HG03354 (cell line): ENCODE measurements around the gene DOCK4.

ENCODE experiments used
- ATAC-seq: cut with Tn5 transposase; IDR thresholded peaks from one replicate; pipeline ENCODE4 v1.9.1; 2021; ENCODE audit warnings: mild to moderate bottlenecking; ENCODE audit not compliant: unreplicated experiment, poor library complexity, severe bottlenecking

DOCK4 gene

DNA sequence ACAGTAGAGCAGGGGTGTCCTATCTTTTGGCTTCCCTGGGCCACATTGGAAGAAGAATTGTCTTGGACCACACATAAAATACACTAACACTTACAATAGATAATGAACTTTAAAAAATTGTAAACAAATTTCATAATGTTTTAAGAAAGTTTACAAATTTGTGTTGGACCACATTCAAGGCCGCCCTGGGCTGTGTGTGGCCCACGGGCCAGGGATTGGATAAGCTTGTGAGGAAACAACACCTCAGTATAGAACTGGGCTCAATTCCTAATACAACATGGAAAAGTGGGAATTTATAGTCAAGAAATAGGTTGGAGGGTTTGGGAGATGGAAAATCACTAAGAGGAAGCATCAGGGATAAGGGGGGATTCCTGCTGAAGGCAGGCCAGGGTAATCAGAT, 18.0 kb upstream of the DOCK4 start:
- no peak for ATAC-seq

DNA sequence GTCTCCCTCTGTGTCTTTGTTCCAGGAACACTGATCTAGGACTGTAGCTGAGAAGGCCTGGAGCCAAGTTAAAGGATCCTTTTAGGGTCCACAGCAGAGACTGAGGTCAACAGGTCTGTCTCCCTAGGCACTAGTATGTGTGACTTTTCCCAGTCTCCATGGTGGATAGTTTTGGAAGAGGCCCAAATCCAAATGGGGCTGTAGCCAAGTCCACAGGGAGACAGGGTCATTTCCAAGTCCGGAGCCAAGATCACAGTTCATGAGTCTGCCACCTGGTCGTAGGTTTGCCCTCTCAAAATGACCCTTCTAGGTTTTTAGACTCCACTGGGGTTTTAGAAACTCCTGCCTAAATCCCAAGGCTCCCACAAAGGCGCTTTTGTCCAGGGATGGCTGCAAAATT, 17.1 kb upstream of the DOCK4 start:
- ATAC-seq: no peak

DNA sequence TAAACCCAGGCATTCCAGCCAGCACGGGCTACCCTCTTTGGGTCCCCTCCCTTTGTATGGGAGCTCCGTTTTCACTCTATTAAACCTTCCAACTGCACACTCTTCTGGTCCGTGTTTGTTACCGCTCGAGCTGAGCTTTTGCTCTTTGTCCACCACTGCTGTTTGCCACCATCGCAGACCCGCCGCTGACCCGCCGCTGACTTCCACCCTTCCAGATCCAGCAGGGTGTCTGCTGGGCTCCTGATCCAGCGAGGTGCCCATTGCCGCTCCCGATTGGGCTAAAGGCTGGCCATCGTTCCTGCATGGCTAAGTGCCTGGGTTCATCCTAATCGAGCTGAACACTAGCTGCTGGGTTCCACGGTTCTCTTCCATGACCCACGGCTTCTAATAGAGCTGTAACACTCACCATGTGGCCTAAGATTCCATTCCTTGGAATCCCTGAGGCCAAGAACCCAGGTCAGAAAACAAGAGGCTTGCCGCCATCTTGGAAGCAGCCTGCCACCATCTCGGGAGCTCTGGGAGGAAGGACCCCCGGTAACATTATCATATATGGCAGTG, 14.8 kb upstream of the DOCK4 start:
- no peak for ATAC-seq

DNA sequence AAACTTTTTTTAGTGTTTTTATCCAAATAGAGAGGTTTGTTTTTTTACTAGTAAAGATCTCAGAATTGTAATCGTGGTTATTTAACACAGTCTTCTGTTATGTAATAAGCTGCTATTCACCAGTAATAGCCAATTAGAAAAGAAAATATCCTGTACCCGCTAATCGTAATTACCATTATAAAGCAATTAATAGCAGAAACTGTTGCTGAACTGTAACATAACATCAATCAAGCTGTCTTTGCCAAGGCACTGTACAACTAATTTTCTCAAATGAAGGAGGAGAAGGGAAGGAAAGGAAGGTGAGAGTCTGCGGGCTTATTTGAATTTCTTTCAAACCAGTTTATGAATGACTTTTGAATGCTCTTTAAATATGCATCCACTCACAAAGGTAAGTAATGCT, 9.6 kb upstream of the DOCK4 start:
- no peak for ATAC-seq

DNA sequence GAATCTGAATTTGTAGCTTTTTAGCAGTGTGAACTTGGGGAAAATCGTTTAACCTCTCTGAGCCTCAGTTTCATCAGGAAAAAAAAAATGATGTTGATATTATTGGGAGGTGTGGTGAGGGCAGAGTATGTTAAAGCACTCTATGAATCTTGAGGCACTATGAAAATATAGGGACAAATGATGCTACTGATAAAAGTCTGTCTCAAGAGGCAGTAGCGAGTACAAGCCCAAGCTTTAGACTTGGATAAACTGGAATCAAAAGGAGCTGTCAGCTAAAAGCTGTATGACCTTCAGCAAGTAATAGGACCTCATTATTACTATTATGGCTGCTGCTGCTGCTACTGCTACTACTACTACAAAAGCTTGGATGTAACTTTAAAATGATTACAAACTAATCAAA, 8.7 kb upstream of the DOCK4 start:
- ATAC-seq: no peak

DNA sequence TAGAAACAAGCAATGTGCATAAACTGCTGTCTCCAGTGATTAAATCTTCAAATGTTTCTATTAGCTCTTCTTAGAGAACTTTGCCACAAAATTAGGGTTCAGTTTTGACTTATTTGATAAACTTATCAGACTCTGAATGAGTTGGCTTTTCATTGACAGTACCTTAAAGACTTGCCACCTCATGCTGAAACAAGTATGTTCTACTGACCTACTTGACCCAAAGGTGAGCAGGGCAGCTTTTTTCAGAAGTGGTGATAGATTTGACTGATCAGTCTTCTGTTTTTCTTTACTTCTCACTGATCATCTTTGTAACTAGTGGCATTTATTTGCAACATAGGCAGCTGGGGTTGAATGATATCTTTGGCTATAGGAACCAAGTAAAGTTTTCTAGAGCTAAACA, 8.1 kb upstream of the DOCK4 start:
- ATAC-seq: no peak

DNA sequence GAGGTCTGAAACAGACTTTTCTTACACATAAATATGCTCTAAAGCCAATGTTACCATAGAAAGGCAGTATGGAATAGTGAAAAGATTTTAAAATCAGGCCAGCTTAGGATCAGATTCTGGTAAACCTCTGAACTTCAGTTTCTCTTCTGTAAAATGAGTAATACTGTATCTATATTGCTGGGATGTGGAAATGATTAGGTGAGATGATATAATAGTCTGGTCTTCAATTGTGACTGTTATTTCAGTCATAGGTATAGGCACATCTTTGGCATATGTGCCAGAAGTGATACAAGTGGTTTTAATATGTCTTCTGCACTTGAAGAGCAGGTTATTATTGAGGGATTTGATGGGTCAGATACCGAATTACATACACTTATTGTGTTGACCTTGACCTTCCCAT, 7.5 kb upstream of the DOCK4 start:
- no peak for ATAC-seq

DNA sequence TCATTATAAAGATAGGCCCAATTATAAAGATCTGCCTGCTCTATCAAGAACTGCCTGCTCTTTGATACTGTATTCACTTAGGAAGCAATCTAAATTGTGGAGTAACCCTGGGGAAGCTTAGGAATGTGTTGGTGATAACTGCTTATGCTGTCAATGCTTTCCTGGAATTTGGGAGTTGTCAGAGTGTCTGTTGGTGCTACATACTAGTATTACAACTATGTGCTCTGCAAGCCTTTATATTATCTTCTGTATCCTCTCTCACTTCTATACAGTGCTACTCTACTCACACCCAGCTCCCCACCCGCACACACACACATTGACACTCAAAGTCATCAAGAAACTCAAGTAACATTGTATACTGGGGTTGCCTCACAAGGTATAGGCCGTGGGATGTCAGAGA, 6.4 kb upstream of the DOCK4 start:
- no peak for ATAC-seq

DNA sequence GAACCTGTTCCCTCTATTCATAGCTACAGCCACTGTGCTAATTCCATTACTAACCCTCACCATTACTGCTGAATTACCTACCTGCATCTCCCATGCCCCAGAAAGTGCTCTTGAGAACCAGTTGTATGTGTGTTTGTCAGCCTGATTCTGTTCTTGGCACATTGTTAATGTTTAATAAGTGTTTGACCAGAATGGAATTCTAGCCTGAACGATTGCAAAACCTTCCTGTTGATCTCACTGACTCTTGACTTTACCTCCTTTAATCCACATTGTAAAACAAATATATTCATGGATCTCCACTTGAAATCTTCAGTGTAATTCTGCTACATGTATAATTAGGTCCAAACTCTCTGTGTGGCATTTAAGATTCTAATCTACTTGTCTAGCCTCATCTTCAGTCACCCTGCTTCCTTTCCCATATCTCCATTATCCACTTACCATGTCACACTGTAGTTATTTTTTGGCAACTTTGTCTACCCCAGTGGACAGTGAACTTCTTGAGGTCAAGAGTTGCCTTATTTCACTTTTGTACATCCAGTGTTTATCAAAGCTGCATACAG, 5.2 kb upstream of the DOCK4 start:
- no peak for ATAC-seq

DNA sequence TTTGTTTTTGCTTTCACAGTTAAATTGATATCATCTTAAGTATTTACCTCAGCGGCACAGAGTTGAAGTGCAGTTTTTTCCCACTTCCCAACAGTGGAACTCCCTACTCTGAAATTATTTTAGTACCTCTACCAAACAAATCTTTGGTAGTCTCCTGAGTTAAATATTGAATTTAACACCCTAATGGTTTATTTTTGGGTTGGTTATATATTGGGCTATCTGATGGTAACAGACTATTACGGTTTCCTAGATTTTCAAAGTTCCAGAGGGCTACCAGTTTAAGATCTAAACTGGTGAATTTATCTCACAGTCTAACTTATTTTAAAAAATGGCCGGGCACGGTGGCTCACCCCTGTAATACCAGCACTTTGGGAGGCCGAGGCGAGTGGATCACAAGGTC, 1.6 kb upstream of the DOCK4 start:
- no peak for ATAC-seq

DNA sequence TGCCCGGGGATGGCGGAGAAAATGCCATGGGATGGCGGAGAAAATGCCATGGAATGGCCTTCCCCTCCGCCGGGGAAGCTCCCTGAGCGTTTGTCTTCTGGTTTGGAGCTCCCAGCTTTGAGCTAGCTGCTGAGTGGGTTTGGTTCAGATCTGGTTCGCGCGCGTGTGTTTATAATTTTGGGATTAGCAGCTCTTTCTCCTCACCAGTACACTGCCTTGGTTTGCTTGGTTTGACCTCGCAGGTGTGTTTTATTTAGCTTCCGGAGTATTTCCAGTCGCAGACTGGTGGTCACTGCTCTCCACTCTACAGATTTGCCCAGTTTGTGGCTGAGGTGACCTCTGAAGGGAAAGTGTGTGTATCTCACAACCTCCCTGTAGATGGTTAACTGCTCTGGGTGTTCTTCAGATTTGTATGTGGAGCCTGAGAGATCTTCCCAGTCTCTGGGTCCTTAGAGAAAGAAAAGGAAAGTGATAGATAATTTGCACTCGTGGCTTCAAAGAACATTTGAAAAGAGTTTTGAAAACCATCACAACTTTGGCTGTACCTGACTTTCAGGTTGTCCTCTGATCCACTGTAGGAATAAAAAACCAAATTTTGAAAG, 893 bp upstream of the DOCK4 start:
- ATAC-seq: peak; percentile 0

DNA sequence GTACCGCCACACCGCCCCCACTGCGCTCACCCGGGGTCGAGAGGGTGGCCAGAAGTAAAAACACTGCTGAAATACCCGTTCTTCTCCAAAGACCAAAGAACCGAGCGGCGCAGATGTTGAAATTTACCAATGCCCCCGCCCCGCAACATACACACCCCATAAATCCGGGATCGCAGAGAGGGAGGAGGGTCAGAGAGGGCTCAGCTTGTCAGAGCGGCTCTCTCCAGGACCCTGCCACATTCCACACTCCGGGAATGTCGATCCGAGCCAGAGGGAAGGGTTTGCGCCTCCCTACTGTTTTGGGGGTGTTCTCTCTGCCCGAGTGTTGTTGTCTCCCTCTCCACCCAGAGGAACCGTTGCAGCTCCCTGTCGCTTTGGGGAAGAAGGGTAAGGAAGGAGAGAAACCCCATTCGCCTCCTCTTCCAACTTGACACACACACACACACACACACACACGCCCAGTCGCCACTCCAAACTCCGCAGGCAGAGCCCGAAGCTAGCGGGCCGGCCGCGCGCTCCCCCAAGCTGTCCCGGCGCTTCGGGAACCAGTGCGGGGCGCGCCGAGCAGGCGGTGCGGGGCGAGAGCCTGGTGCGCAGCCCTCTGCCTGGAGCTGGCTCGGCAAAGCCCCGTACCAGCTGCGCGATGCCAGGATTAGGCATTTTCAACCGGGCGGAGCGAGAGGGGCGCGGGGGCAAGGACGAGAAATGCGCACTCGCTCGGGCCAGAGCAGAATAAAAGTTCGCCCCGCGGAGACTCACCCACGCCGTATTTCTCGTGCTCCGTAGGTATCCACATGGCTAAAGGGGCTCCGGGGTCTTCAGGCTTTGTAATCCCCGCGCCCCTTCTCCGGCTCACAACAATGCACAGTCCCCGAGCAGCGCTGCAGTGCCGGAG, 609 bp downstream of the DOCK4 start:
- ATAC-seq: peak; percentile 20

DNA sequence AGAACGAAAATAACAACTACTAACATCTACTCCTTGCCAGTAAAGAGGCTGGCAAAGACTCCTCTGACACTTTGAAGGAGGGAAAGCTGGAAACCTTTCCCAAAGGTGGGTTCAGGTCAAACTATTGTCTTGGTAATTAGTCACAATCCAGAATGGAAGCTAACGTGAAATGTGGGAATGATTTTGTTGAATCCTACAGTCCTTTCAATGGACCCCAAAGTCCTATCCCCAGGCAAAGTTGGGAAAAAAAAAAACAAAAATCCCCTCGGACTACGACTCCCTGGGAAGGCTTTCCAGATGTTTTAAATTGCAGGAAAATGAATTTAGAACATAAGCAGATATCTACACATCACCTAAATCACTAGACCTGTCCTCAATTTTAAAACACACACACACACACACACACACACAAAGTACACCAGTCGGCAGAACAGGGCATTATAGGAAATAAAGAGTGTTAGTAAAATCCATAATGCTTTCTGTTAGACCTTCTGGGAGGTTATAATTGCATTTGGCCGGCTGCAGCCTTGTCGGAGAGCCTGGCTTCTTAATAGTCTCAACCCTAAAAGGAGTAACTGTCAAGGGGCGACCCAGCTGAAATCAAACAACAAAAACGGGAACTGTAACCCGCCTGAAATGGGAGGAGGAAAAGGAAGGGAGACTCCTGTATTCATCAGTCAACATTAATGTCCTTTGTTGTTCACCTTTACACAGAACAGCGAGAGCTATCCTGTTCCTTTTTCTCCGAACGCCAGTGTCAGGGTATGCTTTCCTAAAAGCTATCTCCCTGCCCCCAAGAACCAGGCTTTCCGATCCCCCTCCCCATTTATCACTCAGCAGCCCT, 1.5 kb downstream of the DOCK4 start:
- no peak for ATAC-seq

DNA sequence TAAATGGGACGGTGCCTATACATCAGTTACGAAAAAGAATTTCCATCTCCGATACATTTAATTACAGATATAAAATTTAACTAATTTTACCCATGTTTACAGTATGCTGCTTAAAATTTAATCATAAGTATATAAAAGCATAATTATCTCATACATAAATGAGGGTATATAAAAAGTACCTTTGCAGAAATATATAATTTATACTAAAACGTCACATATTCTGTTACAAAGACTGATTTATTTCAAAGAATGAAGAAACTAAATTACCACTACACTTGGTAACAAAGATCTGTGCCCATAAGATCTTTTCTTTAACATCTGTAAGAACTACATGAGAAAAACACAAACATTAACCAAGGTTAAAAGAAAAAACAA, 2.8 kb downstream of the DOCK4 start:
- ATAC-seq: no peak

DNA sequence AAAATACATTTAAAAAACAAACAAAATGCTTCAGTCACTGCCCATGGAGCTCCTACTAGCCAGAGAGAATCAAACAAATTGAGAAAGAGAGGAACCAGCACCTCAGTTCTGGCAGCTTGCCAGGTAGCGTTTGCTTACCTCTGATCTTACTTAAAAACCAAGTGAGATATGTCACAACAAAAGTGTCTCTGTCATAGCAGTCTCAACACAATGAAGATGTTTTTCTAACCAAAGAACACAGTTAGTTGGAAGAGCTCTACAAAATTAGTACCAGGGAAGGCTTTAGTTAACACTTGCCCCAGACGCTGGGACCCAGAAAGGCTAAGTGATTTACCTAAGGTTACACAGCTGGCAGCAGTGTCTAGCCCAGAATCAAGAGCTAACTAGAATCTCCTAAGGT, 3.4 kb downstream of the DOCK4 start:
- ATAC-seq: no peak

DNA sequence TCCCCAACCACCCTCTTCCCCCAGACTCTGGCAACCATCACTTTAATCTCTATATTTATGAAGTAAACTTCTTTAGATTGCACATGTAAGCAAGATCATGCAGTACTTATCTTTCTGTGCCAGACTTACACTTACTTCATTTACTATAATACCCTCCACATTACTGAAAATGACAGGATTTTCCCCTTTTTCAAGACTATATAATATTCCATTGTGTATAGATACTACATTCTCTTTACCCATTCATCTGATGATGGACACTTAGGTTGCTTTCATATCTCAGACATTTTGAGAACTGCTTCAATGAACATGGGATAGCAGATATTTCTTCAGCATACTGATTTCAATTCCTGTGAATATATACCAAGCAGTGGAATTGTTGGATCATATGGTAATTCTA, 4.4 kb downstream of the DOCK4 start:
- ATAC-seq: no peak

DNA sequence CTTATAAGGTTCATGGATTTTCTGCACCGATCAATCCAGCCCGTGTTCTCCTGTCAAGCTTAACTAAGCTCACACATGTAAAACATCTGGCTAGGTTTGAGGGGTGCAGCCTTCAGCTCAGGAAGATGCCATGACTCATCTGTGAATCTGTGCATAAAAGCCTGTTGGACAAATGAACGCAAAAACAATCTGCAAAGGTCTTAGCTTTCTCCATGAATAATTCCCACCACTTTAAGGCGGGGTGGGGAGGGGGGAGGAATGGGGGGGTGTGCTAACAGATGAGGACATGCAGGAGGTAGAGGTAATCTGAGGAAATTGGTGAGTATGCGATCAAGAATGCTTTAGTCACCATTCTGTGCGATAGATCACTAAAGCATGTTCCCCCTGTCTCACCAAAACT, 4.8 kb downstream of the DOCK4 start:
- ATAC-seq: no peak

DNA sequence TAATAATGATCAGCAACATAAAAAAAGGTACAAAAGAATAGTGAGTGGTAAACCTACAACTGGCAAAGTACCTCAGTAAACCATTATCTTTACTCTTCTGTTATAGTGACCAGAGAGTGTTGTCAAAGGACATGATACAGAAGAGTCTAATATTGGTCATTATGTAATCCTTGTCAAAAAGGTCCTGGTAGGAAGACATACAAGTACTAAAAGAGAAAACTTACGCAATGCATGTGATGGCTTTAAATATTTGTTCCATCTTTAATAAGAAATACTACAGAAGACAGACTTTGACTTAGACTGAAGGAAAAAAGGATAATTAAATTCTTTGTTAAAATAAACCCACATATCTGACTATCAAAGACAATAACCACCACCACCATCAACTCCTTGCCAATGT, 6.5 kb downstream of the DOCK4 start:
- ATAC-seq: no peak

DNA sequence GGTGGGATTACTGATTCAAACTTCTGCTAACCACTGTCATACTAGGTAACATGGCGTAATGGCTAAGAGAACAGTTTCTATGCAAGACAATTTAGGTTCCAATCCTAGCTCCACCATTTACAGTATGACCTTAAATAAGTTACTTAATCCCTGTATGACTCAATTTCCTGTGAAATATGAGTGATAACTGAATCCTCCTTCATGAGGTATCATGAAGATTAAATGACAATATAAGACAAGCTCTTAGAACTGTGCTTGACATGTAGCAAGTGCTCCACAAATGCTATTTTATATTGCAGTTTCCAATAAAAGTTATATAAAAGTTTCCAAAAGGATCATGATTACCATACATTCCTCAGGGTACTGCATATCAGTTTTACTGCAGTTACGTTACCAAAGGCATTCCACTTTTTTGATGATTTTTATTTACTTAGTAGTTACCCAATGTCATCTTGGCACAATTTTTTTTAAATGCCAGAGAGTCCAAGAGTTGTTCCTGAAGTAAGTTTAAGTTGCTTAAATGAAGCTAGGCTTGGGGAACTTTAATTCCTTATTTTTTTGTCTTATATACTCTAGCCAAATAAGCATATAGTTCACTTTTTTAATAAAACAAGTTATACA, 7.1 kb downstream of the DOCK4 start:
- no peak for ATAC-seq

DNA sequence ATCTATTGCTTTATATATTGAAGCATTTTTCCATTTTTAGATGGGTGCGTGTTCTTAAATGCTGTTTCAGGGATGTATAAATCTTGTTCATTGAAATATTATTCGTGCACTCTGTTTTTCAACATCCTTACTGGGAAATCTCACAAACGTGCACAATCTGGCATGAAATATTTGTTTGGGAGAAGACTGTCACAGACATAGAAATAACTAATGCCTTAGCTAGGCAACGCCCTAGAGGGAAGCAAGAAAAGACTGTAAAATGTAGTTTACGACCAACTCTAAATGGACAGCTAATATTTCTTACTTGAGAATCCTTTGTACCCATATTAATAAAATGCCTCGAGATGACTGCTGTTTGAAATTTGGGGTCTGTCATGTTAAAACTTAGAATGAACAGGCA, 8.9 kb downstream of the DOCK4 start:
- ATAC-seq: no peak
